8988T (cell line): ENCODE results near the gene TET1.
"Not testable (repeated sequence)": the region's sequence is repeated elsewhere in the genome, so short reads cannot be mapped to it uniquely, and the experiment has no call there.

ENCODE experiments used
- DNase-seq: peaks from one replicate; pipeline ENCODE4 v3.0.0; 2011

The TET1 gene

DNA sequence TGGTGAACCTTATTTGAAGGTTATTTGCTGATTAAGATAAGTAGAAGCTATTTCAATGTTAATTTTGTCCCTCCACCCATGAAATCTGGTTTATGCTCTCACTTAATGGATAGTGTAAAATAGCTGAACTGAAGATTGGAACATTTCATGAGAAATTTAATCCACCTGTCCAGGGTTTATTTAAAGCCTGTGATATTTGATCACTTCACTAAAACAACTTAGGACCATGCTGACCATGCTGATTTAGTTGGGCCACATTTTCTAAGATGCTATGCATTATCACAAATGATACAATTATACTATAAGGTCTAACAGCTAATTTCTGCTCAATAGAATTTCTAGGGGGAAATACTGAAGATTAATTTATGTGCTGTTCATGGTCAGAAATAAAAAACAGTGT lies 53.8 kb downstream of the TET1 start:
- not testable (repeated sequence) for DNase-seq

DNA sequence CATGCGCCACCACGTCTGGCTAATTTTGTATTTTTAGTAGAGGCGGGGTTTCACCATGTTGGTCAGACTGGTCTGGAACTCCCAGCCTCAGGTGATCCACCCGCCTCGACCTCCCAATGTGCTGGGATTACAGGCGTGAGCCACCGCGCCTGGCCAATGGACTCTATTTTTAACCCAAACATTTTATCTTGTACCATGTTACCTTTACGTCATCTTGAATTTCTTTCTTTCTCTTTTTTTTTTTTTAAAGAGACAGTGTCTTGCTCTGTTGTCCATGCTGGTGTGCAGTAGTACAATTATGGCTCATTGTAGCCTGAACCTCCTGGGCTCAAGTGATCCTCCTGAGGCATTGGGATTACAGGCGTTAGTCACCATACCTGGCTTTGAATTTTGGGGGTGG lies 57.6 kb downstream of the TET1 start:
- not testable (repeated sequence) for DNase-seq

- DNase-seq, result no peak
Observed at GRCh38 chr10:68618234-68618633, 58.1 kb downstream of the TET1 start.

DNA sequence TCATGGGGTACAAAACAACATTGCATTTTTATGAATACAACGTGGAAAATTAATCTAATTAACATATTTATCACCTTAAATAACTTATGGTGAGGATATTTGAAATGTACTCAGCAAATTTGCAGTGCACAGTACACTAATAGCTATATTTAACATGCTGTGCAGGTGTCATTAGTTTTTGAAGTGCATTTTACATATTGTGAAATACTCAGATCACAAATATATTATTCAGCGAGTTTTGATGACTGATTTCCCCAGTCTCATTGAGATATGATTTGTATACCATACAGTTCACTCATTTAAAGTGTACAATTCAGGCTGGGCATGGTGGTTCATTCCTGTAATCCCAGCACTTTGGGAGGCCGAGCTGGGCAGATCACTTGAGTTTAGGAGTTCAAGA lies 59.5 kb downstream of the TET1 start:
- DNase-seq, result no peak

- no peak for DNase-seq
Observed at GRCh38 chr10:68625316-68625921, 65.3 kb downstream of the TET1 start.

DNA sequence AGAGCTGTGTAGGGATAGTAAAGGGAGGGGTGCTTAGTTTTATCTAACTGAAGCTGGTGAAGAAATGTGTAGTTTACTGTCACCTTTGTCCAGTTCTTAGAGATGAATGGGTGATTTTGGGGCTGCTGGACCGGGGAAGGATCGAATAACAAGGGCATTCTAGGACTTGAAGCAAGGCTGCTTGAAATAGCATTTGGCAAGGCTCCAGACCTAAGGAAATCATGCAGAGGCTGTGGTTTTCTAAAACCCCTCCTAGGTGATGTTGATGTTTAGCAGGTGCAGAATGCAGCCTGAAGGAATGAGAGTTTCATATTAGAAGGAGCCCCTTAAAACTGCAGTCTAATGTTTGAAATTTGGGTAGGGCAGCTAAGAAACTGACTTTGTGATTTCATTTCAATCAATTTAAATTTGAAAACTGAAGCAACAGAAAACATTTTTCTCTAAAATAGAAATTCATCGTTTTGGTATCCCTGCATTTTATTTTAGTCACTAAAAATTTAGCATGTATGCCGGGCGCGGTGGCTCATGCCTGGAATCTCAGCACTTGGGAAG lies 68.5 kb downstream of the TET1 start:
- DNase-seq, result no peak

GRCh38 chr10:68632271-68632560 lies 72.1 kb downstream of the TET1 start:
- DNase-seq, result not testable (repeated sequence)

DNA sequence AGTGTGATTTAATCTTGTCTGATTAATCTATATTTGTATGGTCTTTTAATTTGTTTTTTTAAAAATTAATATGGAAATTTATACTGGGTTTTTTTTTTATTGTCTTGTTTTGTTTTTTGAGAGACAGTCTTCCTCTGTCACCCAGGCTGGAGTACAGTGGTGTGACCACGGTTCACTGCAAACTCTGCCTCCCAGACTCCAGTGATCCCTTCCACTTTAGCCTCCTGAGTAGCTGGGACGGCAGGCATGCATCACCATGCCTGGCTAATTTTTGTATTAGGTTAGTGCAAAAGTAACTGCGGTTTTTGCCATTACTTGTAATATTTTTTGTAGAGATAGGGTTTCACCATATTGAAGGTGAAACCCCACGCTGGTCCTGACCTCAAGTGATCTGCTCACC lies 73.1 kb downstream of the TET1 start:
- DNase-seq, result no peak

GRCh38 chr10:68633816-68634466 lies 73.8 kb downstream of the TET1 start:
- DNase-seq, result no peak

DNA sequence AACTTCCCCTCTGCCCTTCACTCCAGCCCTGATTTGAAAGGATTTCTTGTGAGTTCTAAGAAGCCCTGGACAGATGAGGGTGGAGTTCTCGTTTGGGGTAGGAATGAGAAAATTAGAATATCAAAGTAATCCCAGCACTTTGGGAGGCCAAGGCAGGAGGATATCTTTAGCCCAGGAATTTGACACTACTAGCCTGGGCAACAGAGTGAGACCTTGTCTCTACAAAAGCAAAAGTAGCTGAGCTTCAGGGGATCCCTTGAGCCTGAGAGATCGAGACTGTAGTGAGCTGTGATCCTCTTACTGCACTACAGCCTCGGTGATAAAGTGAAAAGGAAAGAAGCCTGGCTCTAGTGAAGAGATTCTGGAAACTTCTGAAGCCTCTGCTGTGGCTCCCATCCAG lies 76.2 kb downstream of the TET1 start:
- DNase-seq, result no peak

DNA sequence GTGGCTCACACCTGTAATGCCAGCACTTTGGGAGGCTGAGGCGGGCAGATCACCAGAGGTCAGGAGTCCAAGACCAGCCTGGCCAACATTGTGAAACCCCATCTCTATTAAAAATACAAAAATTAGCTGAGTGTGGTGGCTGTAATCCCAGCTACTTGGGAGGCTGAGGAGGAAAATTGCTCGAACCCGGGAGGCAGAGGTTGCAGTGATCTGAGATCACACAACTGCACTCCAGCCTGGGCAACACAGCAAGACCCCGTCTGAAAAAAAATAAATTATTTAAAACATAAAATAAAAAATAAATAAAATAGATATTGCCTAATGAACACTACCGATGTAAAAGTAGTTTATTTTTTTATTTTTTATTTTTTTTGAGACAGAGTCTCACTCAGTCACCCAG lies 83.4 kb downstream of the TET1 start:
- not testable (repeated sequence) for DNase-seq

DNA sequence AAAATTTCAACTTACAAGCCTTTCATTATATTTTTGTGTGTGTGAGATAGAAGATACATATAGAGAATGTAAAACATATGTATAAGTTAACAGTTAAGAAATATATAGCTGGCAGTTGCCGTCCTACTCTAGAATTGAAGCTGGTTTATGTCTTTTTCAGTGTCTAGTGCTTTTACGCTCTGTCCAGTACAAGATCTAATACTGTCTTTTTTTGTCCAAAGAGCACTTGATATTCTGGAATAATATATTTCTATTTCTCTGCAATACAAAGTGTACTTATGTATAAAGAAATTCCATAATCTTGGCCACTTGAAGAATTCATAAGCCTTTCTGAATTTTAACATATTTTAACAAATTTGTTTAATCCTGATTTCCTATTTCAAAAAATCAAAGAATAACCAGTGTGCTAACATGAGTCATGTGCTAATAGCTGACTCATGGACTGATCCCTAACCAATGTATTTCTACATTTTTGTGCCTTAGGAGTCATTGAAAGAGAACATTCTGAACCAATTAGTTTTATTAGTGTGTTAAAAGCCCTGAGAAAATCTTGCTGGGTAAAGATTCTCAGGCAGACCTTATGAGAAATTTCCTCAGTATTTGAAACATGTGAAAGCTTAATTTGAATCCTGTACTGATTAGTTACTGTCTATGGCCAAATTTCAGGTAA lies 87.7 kb downstream of the TET1 start:
- no peak for DNase-seq

DNA sequence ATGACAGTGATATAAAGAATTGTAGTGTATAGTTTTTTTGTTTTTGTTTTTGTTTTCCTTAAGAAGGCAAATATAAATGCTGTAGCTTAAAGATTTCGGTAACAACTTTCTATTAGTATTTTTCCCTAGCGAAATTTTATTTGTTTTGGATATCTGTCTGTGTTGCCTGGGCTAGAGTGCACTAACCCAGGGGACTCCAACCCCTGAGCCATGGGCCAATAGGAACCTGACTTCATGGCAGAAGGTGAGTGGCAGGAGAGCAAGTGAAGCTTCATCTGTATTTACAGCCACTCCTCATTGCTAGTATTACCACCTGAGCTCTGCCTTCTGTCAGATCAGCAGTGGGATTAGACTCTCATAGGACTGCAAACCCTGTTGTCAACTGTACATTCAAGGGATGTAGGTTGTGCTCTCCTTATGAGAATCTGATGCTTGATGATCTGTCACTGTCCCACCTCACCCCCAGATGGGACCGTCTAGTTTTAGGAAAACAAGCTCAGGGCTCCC lies 95.5 kb downstream of the TET1 start:
- DNase-seq, result no peak

DNA sequence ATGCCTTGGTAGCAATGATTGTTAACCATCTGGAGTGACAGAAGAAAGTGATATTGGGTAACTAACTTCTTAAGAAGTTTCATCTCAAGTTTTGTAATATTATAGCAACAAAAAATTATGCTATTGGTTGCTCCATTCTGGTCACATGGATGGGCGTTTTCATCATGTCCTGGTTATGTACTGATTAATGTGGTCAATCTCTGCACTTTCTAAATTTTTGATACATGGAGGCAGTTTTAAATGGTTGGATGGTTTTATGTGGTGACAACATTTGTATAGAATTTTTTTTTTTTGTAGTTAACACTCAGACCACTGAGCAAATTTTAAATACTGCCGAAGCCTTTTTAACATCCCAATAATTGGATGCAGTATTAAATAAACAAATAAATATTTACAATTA lies 105.7 kb downstream of the TET1 start:
- DNase-seq, result no peak

- peak; percentile 17 for DNase-seq
Observed at GRCh38 chr10:68666280-68666760, 106.2 kb downstream of the TET1 start.

GRCh38 chr10:68668231-68668630 lies 108.1 kb downstream of the TET1 start:
- no peak for DNase-seq

DNA sequence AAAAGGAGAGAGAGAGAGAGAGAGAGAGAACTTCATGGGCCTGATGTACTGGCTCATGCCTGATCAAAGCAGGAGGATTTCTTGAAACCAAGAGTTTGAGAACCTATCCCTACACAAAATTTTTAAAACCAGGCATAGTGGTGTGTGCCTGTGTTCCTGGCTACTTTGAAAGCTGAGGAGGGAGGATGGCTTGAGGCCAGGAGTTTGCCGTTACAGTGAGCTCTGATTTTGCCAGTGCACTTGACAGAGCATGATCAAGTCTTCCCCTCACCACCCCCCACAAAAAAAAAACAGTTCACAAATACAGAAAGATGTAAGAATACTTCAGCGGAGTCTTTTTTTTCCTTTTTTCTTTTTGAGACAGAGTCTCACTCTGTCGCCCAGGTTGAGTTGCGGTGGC lies 108.8 kb downstream of the TET1 start:
- DNase-seq, result no peak

GRCh38 chr10:68684413-68684812 lies 124.3 kb downstream of the TET1 start:
- DNase-seq, result no peak

GRCh38 chr10:68696018-68696417 lies 135.9 kb downstream of the TET1 start:
- no peak for DNase-seq

DNA sequence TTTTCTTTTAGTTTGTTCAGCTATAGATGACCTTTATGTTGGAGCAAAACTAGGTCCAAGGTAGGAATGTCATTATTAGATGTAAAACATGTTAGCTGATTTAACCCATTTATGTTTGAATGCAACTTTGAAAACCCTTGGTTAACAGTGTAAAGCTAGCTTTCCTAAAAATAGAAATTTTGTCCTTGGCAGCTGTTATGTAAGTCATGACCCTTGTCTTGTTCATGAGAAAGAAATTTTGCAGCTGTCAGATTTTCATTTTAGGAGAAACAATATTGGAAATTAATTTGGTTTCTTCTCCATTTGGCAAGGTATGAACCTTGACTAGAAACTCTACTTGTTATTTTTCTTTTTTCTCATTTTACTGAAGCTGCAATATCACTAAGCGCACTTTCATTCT lies 137.0 kb downstream of the TET1 start:
- no peak for DNase-seq

- no peak for DNase-seq
Observed at GRCh38 chr10:68700197-68700596, 140.1 kb downstream of the TET1 start.

- DNase-seq, result no peak
Observed at GRCh38 chr10:68705548-68705947, 145.4 kb downstream of the TET1 start.

- not testable (repeated sequence) for DNase-seq
Observed at GRCh38 chr10:68708987-68709386, 148.8 kb downstream of the TET1 start.

DNA sequence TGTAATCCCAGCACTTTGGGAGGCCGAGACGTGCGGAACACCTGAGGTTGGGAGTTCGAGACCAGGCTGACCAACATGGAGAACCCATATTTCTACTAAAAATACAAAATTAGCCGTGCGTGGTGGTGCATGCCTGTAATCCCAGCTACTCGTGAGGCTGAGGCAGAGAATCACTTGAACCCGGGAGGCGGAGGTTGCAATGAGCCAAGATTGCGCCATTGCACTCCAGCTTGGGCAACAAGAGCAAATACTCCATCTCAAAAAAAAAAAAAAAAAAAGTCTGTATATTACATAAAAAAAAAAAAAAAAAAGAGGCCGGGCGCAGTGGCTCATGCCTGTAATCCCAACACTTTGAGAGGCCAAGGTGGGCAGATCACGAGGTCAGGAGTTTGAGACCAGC lies 152.9 kb downstream of the TET1 start:
- DNase-seq, result not testable (repeated sequence)
